Measurements from ENCODE around the gene ZNF487. TPM values are rescaled to one million over a fixed set of nuclear protein-coding genes. Genes with fewer than 3 reads are reported as not detected.

Gene ZNF487
- total and polyA plus RNA-seq, 2 experiments from 2014 or later: 8.1 to 8.9 TPM

GRCh38 chr10:43524434-43525247 is 87.7 kb downstream of the ZNF487 start:
- H3K9me3 ChIP-seq (ENCODE audit: low read depth): peaks cover 12% of the 10 kb centered on the region

More at GRCh38 chr10:43524434-43525247, 87.7 kb downstream of the ZNF487 start:
- no peak for DNase-seq (ENCODE audit: low spot score)
- no peaks in the 10 kb centered on the region for H3K36me3 ChIP-seq (replicated peaks; ENCODE audit: insufficient read depth, low read depth)
- no peak for TF ChIP-seq EZH2 (IDR thresholded peaks at IDR 0.05; ENCODE audit: borderline replicate concordance)
- no peak for TF ChIP-seq EZH2phosphoT487 (IDR thresholded peaks at IDR 0.05; ENCODE audit: low read depth, severe bottlenecking, unreplicated experiment)
- TF ChIP-seq CTCF (IDR thresholded peaks at IDR 0.05; ENCODE audit: poor library complexity): no peak
- no peaks in the 10 kb centered on the region for H3K9me2 ChIP-seq (replicated peaks; ENCODE audit: insufficient read depth)
- no peak overlapping the region for H3K4me2 ChIP-seq
- H3K27me3 ChIP-seq: no peaks in the 10 kb centered on the region
- H4K20me1 ChIP-seq (ENCODE audit: insufficient read depth, poor library complexity, severe bottlenecking): no peaks in the 10 kb centered on the region
- 62% methylated on average over 1 of the region's 1 CpG for WGBS (ENCODE audit: low lambda C conversion rate, missing lambda C conversion rate)
- H2AFZ ChIP-seq: no peak overlapping the region
- H3K4me1 ChIP-seq (ENCODE audit: insufficient read depth): no peaks in the 10 kb centered on the region
- H3K4me3 ChIP-seq: no peak overlapping the region
- no peak overlapping the region for H3K27ac ChIP-seq
- no peaks in the 10 kb centered on the region for H3K79me2 ChIP-seq

Small RNA genes lying within 50 kb of the gene (small RNA-seq; reads per million reads assigned to genes)
- gene RNU7-193P (not detected), gene SNORD3J (not detected)

Other genes with a start within 250 kb of the ZNF487 start
- 2.2 and 2.7 TPM in 2 replicates for gene RASGEF1A, start 170.0 kb upstream of the ZNF487 start, total RNA-seq
- gene RASGEF1A, start 170.0 kb upstream of the ZNF487 start, polyA plus RNA-seq: 1.4 and 1.5 TPM in 2 replicates
- 0.80 TPM in 1 of 2 replicates, not detected in the other for gene FXYD4, start 65.5 kb upstream of the ZNF487 start, total RNA-seq
- gene FXYD4, start 65.5 kb upstream of the ZNF487 start, polyA plus RNA-seq: 0.19 and 4.8 TPM in 2 replicates
- 186 and 217 TPM in 2 replicates for gene HNRNPF, start 27.9 kb upstream of the ZNF487 start, total RNA-seq
- gene HNRNPF, start 27.9 kb upstream of the ZNF487 start, polyA plus RNA-seq: 117 and 134 TPM in 2 replicates
- gene ZNF239, start 137.5 kb downstream of the ZNF487 start, total RNA-seq: 2.9 and 4.3 TPM in 2 replicates
- 5.6 and 5.8 TPM in 2 replicates for gene ZNF239, start 137.5 kb downstream of the ZNF487 start, polyA plus RNA-seq
- 1.9 and 2.6 TPM in 2 replicates for gene ZNF485, start 169.3 kb downstream of the ZNF487 start, total RNA-seq
- gene ZNF485, start 169.3 kb downstream of the ZNF487 start, polyA plus RNA-seq: 0.15 and 1.4 TPM in 2 replicates
- 48.5 and 57.9 TPM in 2 replicates for gene ZNF32, start 211.8 kb downstream of the ZNF487 start, total RNA-seq
- 37.9 and 42.6 TPM in 2 replicates for gene ZNF32, start 211.8 kb downstream of the ZNF487 start, polyA plus RNA-seq